SK-N-SH treated with all-trans-retinoic acid at 6 μM for 48 hours (cell line): ENCODE data around the gene WSCD2.

Experiments used
- ATAC-seq: fragments of 200-7000 bp; cut with Tn5 transposase; 3 replicates; pipeline ENCODE4 v1.9.1; 2020; ENCODE audit warnings: mild to moderate bottlenecking, moderate library complexity
- ARNTL ChIP-seq: fragments of 450-650 bp; formaldehyde crosslinking; IDR thresholded peaks from 2 replicates; pipeline ENCODE4 v1.5.0; 2020; ENCODE audit warnings: low read depth, mild to moderate bottlenecking, moderate library complexity, borderline replicate concordance
- BACH2 ChIP-seq: fragments of 250-450 bp; sonication (Bioruptor Pico); IDR thresholded peaks from 2 replicates; pipeline ENCODE4 v1.9.0; 2021; ENCODE audit warnings: mild to moderate bottlenecking, borderline replicate concordance
- CSDC2 ChIP-seq: fragments of 250-450 bp; sonication (Bioruptor Pico); IDR thresholded peaks from 2 replicates; pipeline ENCODE4 v1.5.0; 2020; ENCODE audit warnings: mild to moderate bottlenecking, moderate library complexity
- ESRRG ChIP-seq: fragments of 250-450 bp; sonication (Bioruptor Pico); IDR thresholded peaks from 2 replicates; pipeline ENCODE4 v1.6.1; 2021; ENCODE audit warnings: mild to moderate bottlenecking
- GLIS3 ChIP-seq: fragments of 250-450 bp; sonication (Bioruptor Pico); IDR thresholded peaks from 2 replicates; pipeline ENCODE4 v1.5.0; 2020; ENCODE audit warnings: mild to moderate bottlenecking, moderate library complexity
- ISL1 ChIP-seq: fragments of 250-450 bp; sonication (Bioruptor Pico); IDR thresholded peaks from 2 replicates; pipeline ENCODE4 v2.1.2; 2022; ENCODE audit warnings: mild to moderate bottlenecking, moderate library complexity
- OSR1 ChIP-seq: fragments of 250-450 bp; sonication (Bioruptor Pico); IDR thresholded peaks from 2 replicates; pipeline ENCODE4 v1.8.0; 2022; ENCODE audit warnings: moderate library complexity, mild to moderate bottlenecking, inconsistent platforms
- PPARA ChIP-seq: fragments of 250-450 bp; sonication (Bioruptor Pico); IDR thresholded peaks from 2 replicates; pipeline ENCODE4 v1.5.0; 2020; ENCODE audit warnings: mild to moderate bottlenecking, borderline replicate concordance
- TCF4 ChIP-seq: fragments of 250-450 bp; sonication (Bioruptor Pico); IDR thresholded peaks from 2 replicates; pipeline ENCODE4 v1.8.0; 2021; ENCODE audit warnings: mild to moderate bottlenecking, moderate library complexity, borderline replicate concordance
- TOX ChIP-seq: fragments of 250-450 bp; sonication (Bioruptor Pico); IDR thresholded peaks from 2 replicates; pipeline ENCODE4 v1.8.0; 2021; ENCODE audit warnings: mild to moderate bottlenecking, moderate library complexity, borderline replicate concordance
- ZC3H10 ChIP-seq: fragments of 250-450 bp; sonication (Bioruptor Pico); IDR thresholded peaks from 2 replicates; pipeline ENCODE4 v1.5.1; 2021; ENCODE audit warnings: mild to moderate bottlenecking, moderate library complexity
- ZFP3 ChIP-seq: fragments of 250-450 bp; sonication (Bioruptor Pico); IDR thresholded peaks from 2 replicates; pipeline ENCODE4 v1.5.0; 2020; ENCODE audit warnings: mild to moderate bottlenecking, moderate library complexity
- ZFP30 ChIP-seq: fragments of 450-650 bp; formaldehyde crosslinking; IDR thresholded peaks from 2 replicates; pipeline ENCODE4 v1.5.0; 2022; ENCODE audit warnings: mild to moderate bottlenecking, moderate library complexity
- TF ChIP-seq, protein P1 (sequence below): fragments of 250-450 bp; sonication (Bioruptor Pico); IDR thresholded peaks from 2 replicates; pipeline ENCODE4 v1.5.1; 2020; ENCODE audit warnings: low read depth, mild to moderate bottlenecking, moderate library complexity
- TF ChIP-seq, protein P2 (sequence below): fragments of 250-450 bp; sonication (Bioruptor Pico); IDR thresholded peaks from 2 replicates; pipeline ENCODE4 v1.5.1; 2021; ENCODE audit warnings: mild to moderate bottlenecking, moderate library complexity
- TF ChIP-seq, protein P3 (sequence below): fragments of 250-450 bp; sonication (Bioruptor Pico); IDR thresholded peaks from 2 replicates; pipeline ENCODE4 v1.5.0; 2020; ENCODE audit warnings: mild to moderate bottlenecking, moderate library complexity
- TF ChIP-seq, protein P4 (sequence below): fragments of 250-450 bp; sonication (Bioruptor Pico); IDR thresholded peaks from 2 replicates; pipeline ENCODE4 v1.8.0; 2020; ENCODE audit warnings: mild to moderate bottlenecking, moderate library complexity, borderline replicate concordance
- TF ChIP-seq, protein P5 (sequence below): fragments of 250-450 bp; sonication (Bioruptor Pico); IDR thresholded peaks from 2 replicates; pipeline ENCODE4 v1.8.0; 2021; ENCODE audit warnings: low read depth, mild to moderate bottlenecking, moderate library complexity, borderline replicate concordance

The WSCD2 gene

DNA sequence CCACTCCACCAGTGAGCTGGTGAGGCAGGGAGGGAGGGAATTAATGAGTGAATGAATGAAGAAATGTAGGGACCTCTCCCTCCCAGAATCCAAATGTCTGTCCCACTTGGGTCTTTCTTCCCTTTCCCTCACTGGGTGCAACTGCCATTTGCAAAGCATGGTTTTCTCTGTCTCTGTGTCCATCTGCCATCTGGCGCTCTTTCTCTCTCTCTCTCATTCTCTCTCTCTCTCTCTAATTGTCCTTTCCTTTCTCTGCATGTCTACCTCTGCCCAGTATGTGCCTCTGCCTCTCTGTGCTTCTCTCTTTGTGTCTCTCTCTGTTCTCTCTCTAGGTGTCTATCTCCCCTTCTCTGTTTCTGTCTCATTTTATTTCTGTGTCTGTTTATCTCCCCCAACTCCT, 107.3 kb downstream of the WSCD2 start:
- TF ChIP-seq ISL1 (CRISPR knock-in tag), result no peak
- no peak for TF ChIP-seq TOX (CRISPR knock-in tag)
- TF ChIP-seq, protein P1, sequence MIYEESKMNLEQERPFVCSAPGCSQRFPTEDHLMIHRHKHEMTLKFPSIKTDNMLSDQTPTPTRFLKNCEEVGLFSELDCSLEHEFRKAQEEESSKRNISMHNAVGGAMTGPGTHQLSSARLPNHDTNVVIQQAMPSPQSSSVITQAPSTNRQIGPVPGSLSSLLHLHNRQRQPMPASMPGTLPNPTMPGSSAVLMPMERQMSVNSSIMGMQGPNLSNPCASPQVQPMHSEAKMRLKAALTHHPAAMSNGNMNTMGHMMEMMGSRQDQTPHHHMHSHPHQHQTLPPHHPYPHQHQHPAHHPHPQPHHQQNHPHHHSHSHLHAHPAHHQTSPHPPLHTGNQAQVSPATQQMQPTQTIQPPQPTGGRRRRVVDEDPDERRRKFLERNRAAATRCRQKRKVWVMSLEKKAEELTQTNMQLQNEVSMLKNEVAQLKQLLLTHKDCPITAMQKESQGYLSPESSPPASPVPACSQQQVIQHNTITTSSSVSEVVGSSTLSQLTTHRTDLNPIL (CRISPR knock-in tag), result no peak
- TF ChIP-seq PPARA (CRISPR knock-in tag), result no peak
- TF ChIP-seq ESRRG (CRISPR knock-in tag), result no peak
- TF ChIP-seq OSR1 (CRISPR knock-in tag), result no peak
- TF ChIP-seq, protein P2, sequence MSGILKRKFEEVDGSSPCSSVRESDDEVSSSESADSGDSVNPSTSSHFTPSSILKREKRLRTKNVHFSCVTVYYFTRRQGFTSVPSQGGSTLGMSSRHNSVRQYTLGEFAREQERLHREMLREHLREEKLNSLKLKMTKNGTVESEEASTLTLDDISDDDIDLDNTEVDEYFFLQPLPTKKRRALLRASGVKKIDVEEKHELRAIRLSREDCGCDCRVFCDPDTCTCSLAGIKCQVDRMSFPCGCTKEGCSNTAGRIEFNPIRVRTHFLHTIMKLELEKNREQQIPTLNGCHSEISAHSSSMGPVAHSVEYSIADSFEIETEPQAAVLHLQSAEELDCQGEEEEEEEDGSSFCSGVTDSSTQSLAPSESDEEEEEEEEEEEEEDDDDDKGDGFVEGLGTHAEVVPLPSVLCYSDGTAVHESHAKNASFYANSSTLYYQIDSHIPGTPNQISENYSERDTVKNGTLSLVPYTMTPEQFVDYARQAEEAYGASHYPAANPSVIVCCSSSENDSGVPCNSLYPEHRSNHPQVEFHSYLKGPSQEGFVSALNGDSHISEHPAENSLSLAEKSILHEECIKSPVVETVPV (CRISPR knock-in tag), result no peak
- TF ChIP-seq, protein P3, sequence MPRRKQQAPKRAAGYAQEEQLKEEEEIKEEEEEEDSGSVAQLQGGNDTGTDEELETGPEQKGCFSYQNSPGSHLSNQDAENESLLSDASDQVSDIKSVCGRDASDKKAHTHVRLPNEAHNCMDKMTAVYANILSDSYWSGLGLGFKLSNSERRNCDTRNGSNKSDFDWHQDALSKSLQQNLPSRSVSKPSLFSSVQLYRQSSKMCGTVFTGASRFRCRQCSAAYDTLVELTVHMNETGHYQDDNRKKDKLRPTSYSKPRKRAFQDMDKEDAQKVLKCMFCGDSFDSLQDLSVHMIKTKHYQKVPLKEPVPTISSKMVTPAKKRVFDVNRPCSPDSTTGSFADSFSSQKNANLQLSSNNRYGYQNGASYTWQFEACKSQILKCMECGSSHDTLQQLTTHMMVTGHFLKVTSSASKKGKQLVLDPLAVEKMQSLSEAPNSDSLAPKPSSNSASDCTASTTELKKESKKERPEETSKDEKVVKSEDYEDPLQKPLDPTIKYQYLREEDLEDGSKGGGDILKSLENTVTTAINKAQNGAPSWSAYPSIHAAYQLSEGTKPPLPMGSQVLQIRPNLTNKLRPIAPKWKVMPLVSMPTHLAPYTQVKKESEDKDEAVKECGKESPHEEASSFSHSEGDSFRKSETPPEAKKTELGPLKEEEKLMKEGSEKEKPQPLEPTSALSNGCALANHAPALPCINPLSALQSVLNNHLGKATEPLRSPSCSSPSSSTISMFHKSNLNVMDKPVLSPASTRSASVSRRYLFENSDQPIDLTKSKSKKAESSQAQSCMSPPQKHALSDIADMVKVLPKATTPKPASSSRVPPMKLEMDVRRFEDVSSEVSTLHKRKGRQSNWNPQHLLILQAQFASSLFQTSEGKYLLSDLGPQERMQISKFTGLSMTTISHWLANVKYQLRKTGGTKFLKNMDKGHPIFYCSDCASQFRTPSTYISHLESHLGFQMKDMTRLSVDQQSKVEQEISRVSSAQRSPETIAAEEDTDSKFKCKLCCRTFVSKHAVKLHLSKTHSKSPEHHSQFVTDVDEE, result no peak
- TF ChIP-seq, protein P4, sequence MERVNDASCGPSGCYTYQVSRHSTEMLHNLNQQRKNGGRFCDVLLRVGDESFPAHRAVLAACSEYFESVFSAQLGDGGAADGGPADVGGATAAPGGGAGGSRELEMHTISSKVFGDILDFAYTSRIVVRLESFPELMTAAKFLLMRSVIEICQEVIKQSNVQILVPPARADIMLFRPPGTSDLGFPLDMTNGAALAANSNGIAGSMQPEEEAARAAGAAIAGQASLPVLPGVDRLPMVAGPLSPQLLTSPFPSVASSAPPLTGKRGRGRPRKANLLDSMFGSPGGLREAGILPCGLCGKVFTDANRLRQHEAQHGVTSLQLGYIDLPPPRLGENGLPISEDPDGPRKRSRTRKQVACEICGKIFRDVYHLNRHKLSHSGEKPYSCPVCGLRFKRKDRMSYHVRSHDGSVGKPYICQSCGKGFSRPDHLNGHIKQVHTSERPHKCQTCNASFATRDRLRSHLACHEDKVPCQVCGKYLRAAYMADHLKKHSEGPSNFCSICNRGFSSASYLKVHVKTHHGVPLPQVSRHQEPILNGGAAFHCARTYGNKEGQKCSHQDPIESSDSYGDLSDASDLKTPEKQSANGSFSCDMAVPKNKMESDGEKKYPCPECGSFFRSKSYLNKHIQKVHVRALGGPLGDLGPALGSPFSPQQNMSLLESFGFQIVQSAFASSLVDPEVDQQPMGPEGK, result no peak
- no peak for TF ChIP-seq BACH2
- TF ChIP-seq CSDC2, result no peak
- TF ChIP-seq, protein P5, sequence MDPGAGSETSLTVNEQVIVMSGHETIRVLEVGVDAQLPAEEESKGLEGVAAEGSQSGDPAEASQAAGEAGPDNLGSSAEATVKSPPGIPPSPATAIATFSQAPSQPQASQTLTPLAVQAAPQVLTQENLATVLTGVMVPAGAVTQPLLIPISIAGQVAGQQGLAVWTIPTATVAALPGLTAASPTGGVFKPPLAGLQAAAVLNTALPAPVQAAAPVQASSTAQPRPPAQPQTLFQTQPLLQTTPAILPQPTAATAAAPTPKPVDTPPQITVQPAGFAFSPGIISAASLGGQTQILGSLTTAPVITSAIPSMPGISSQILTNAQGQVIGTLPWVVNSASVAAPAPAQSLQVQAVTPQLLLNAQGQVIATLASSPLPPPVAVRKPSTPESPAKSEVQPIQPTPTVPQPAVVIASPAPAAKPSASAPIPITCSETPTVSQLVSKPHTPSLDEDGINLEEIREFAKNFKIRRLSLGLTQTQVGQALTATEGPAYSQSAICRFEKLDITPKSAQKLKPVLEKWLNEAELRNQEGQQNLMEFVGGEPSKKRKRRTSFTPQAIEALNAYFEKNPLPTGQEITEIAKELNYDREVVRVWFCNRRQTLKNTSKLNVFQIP (CRISPR knock-in tag), result no peak
- TF ChIP-seq ZFP3 (CRISPR knock-in tag), result no peak
- ATAC-seq, result no peak

DNA sequence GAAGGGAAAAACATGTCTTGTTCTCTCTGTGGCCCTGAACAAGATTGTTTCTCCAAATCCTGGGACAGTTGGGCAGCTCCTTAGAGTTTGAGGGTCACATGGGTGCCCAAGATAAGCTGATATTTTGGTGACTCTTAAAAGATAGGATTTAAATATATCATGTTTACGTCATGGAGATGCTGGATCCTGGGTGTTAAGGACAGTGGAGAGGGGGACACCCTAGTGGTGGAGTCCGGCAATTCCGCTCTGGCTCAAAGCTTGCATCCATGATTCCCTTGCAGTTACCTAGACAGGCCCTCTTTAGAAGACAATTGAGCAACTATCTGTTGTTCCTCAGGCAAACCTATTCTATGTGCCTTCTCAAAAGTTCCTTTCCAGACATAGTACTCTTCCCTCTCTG, 108.2 kb downstream of the WSCD2 start:
- TF ChIP-seq, protein P3, result no peak
- TF ChIP-seq ZFP30 (CRISPR knock-in tag) (no peak), ZC3H10 (CRISPR knock-in tag) (no peak), TCF4 (no peak), GLIS3 (CRISPR knock-in tag) (no peak), ESRRG (CRISPR knock-in tag) (no peak), ARNTL (CRISPR knock-in tag) (no peak), ZFP3 (CRISPR knock-in tag) (no peak)
- TF ChIP-seq, protein P1 (CRISPR knock-in tag), result no peak
- TF ChIP-seq, protein P2 (CRISPR knock-in tag), result no peak
- TF ChIP-seq, protein P5 (CRISPR knock-in tag), result no peak
- ATAC-seq, result no peak
